ENCODE measurements around the gene SLC36A3.
"Not testable (repeated sequence)": the region's sequence is repeated elsewhere in the genome, so short reads cannot be mapped to it uniquely, and the experiment has no call there.

Gene SLC36A3

DNA sequence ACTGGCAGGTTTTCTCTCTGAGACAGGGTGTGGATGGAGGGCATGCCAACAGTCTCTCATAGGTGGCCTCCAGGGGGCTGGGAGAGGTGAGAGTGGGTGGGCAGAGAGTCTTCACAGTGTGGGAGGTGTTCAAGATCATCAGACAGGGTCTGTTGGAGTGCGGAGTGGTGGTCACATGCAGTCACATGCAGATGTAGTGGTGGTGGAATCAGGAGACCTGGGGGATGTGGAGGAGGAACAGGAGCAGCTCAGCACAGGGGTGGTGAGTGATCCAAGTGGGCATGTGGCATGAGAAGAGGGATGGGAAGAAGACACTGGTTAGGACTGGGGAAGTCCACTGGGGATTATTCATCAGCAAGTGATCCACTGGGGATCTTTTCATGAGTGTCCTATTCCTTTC is 44.8 kb downstream of the SLC36A3 start:
- no peak for DNase-seq (ENCODE audit: low spot score)

GRCh38 chr5:151258201-151258611 is 45.4 kb downstream of the SLC36A3 start:
- DNase-seq (ENCODE audit: low spot score), result no peak

GRCh38 chr5:151257731-151258181 is 45.8 kb downstream of the SLC36A3 start:
- no peak for DNase-seq (ENCODE audit: low spot score)

DNA sequence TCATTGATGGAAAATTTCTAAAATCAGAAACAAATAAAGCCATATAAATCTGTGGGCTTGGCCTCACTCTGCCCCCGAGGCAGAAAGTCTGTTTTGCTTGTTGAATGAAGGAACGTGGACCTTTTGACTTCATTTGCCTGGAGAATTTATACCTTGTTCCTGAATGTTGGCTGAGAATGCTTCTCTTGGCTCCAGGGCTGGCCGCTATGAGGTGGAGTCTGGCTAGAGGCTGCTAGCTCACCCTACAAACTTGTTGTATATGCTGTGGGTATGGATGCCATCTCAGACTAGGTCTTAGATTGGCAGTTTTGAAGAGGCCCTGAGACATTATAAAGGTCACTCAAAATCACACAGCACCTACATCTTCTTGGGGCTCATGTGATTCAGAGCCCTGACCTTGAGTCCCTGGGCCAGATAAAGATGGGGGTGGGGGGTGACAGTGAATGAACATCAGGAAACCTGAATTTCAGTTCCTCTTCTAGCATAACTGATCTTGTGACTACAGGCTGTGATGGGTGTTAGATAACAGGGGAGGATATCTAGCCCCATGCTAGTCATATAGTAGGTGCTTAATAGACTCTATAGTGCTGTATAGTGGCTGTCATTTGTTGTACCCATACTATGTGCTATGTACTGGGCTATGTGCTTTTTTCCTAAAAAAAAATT is 47.8 kb downstream of the SLC36A3 start:
- no peak for DNase-seq (ENCODE audit: low spot score)

DNA sequence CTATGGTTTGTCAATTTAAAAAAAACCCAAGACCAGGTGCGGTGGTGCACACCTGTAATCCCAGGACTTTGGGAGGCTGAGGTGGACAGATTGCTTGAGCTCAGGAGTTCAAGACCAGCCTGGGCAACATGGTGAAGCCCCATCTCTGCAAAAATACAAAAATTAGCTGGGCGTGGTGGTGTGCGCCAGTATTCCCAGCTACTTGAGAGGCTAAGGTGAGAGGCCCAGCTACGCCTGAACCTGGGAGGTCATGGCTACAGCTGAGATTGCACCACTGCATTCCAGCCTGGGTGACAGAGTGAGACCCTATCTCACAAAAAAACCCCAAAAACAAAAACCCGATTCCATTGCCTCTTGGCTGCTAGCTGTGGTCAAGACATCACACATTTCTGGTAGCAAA is 48.6 kb downstream of the SLC36A3 start:
- DNase-seq (ENCODE audit: low spot score), result not testable (repeated sequence)

- DNase-seq (ENCODE audit: low spot score), result no peak
Observed at GRCh38 chr5:151254556-151254955, 49.0 kb downstream of the SLC36A3 start.

DNA sequence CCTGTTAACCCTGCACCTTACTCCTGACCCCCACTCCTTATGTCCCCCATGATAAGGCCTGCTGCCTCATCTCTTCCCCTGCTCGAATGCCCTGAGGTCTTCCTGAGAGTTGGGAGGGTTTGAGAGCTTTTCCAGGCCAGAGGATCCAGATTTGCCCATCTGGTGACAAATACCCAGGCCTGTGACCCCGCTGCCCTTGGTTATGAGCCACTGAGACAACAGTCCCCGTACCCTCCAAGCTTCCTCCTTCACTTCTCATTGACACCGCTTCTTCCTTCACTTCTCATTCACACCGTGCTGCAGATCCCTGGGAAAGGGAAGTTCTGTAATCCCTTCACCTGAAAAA is 50.0 kb downstream of the SLC36A3 start:
- no peak for DNase-seq (ENCODE audit: low spot score)

GRCh38 chr5:151252762-151253604 is 50.6 kb downstream of the SLC36A3 start, which contains the start of gene GM2A:
Gene GM2A, plus strand, starts transcription at chr5:151253185. Its CDS starts 32 bp downstream, at chr5:151253217.
- peak; percentile 81 for DNase-seq (ENCODE audit: low spot score)

DNA sequence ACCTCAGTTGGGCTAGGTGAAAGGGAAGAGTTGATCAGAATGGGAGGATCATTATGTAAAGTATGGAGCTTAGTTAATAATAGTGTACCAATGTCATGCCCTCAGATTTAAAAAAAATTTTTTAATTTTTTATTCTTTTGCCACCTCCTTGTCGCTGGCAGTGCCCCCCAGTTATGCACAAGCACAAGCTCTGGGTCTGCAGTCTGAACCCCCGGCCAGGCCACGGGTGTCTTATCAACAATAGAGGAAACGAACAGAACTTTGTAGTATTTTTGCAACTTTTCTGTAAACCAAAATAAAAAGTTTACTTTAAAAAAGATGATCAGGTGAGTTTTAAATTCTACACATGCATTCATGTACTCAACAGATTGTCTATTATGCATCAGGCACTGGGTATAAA is 51.9 kb downstream of the SLC36A3 start:
- no peak for DNase-seq (ENCODE audit: low spot score)

GRCh38 chr5:151251001-151251551 is 52.5 kb downstream of the SLC36A3 start:
- DNase-seq (ENCODE audit: low spot score), result no peak

DNA sequence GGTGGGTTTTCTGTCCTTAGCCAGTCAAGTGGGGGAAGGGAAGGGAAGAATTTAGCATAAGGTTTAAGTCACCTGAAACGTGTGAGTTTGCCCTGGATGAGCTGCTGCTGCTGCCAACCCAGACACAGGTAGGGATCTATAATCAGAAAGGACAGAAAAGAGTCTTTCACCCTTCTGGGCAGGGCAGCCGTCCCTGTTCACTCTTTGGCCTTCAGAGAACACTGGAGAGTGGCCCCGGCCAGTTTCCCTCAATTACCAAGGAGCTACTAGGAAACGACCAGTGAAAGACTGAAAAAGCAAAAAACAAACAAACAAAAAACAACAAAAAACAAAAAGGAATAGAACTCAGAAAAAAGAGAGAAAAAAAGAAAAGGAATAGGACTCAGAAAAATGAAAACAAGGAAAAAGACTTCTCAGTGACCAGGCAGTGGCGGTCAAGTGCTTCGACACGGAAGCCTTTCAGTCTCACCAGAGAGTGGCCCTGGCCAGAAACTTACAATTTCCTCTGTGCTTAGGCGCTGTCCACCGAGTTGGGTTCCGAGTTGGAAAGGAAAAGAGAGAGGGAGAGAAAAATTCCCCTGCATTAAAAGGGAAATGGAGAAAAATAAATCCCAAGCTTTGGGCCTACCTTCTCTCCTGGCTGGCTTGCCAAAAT is 53.1 kb downstream of the SLC36A3 start:
- DNase-seq (ENCODE audit: low spot score), result no peak

DNA sequence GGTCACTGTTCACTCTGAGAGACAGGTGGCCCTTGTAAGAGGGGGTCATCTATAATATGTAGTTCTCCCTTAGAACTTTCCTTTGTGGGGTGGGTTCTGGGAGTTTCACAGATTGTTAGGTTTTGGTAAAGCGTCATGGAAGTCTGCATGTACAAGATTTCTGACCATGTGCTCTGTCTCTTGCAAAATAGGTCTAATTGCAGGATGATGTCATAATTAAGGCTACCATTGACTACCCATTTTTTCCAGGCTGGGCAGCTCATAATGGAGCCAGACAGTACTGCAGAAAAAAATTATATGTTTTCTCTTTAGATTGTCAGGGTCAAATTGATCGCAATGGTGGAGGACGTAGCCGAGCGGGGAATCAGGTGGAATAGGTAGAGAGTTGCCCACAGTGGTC is 54.3 kb downstream of the SLC36A3 start:
- DNase-seq (ENCODE audit: low spot score), result no peak

DNA sequence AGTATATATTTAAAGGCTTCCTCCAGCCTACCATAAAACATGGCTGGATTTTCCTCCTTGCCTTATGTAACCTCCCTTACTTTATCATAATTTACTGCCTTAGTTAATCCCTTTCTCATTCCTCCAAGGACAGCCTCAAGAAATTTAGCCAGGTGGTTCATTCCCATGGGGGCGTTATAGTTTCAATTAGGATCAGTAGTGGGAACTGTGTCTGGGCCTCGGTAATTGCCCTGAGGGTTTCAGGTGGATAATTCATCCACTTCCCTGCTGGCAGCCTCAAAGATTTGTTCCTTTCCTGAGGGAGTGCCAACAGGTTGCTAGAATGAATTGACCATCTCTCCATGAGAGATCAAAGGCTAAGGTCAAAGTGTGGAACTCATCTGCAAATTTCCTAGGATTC is 54.9 kb downstream of the SLC36A3 start:
- DNase-seq (ENCODE audit: low spot score), result no peak

GRCh38 chr5:151245680-151246219 is 57.8 kb downstream of the SLC36A3 start:
- no peak for DNase-seq (ENCODE audit: low spot score)

GRCh38 chr5:151244206-151244605 is 59.4 kb downstream of the SLC36A3 start:
- DNase-seq (ENCODE audit: low spot score), result no peak

- no peak for DNase-seq (ENCODE audit: low spot score)
Observed at GRCh38 chr5:151243564-151243963, 60.0 kb downstream of the SLC36A3 start.

DNA sequence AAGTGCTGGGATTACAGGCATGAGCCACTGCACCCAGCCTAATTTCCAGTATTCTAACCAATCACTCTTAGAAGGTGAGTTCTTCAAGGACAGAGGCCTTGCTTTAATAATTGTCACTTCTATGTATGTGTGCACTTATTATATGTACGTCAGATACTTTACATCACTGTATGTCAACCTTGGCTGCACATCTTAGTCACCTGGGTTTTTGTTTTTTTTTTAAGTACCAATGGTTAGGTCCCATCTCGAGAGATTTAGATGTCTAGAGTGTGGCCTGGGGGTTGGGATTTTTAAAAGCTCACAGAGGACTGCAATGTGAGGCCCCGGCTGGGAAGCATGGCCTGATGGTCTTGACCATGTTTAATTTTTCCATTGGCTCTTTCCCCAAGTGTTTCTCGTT is 60.4 kb downstream of the SLC36A3 start:
- no peak for DNase-seq (ENCODE audit: low spot score)

GRCh38 chr5:151240924-151241635 is 62.5 kb downstream of the SLC36A3 start:
- DNase-seq (ENCODE audit: low spot score), result no peak

DNA sequence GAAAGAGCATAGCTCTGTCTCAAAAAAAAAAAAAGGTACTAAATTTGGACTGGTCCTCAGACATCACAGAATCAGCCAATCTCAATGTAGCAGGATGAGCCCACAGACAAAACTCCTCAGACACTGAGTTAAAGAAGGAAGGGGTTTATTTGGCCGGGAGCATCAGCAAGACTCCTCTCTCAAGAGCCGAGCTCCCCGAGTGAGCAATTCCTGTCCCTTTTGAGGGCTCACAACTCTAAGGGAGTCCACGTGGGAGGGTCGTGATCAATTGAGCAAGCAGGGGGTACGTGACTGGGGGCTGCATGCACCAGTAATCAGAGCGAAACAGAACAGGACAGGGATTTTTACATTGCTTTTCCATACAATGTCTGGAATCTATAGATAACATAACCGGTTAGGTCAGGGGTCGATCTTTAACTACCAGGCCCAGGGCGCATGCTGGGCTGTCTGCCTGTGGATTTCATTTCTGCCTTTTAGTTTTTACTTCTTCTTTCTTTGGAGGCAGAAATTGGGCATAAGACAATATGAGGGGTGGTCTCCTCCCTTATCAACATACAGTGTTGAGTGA is 63.2 kb downstream of the SLC36A3 start:
- DNase-seq (ENCODE audit: low spot score), result not testable (repeated sequence)

- DNase-seq (ENCODE audit: low spot score), result peak; percentile 50
Observed at GRCh38 chr5:151239237-151239861, 64.2 kb downstream of the SLC36A3 start.

- no peak for DNase-seq (ENCODE audit: low spot score)
Observed at GRCh38 chr5:151238303-151238741, 65.2 kb downstream of the SLC36A3 start.

Measured in HuH-7.5 (cell line).